ENCODE results near the gene SMYD3. TPM values are rescaled to one million over a fixed set of nuclear protein-coding genes. Genes with fewer than 3 reads are reported as not detected.

The SMYD3 gene
- total RNA-seq, 2 experiments from 2014 or later, result 22.6 to 27.0 TPM

- POLR2A ChIA-PET, result no interaction called here
- no peak for DNase-seq
- no peak overlapping the region for H3K27ac Mint-ChIP-seq
- no peaks in the 10 kb centered on the region for H3K9me3 Mint-ChIP-seq
- no peak for ATAC-seq (ENCODE audit: low read depth)
- no peak overlapping the region for H3K4me3 Mint-ChIP-seq
- no peaks in the 10 kb centered on the region for H3K27me3 Mint-ChIP-seq
- H3K4me1 Mint-ChIP-seq, result no peaks in the 10 kb centered on the region
- H3K36me3 Mint-ChIP-seq, result no peaks in the 10 kb centered on the region
Observed at GRCh38 chr1:245814651-245815050, 692.4 kb downstream of the SMYD3 start.

- ATAC-seq (ENCODE audit: low read depth) (no peak), DNase-seq (no peak)
- H3K36me3 Mint-ChIP-seq, result no peaks in the 10 kb centered on the region
- H3K4me3 Mint-ChIP-seq, result no peak overlapping the region
- H3K27me3 Mint-ChIP-seq, result no peaks in the 10 kb centered on the region
- peaks cover 6% of the 10 kb centered on the region for H3K4me1 Mint-ChIP-seq
- H3K9me3 Mint-ChIP-seq, result no peaks in the 10 kb centered on the region
- H3K27ac Mint-ChIP-seq, result no peak overlapping the region
- POLR2A ChIA-PET, result no interaction called here
Observed at GRCh38 chr1:245812278-245812677, 694.8 kb downstream of the SMYD3 start.

- Mint-ChIP-seq H3K4me3 (no peak overlapping the region), H3K9me3 (no peaks in the 10 kb centered on the region), H3K36me3 (no peaks in the 10 kb centered on the region), H3K4me1 (peaks cover 8% of the 10 kb centered on the region), H3K27ac (no peak overlapping the region), H3K27me3 (no peaks in the 10 kb centered on the region)
- POLR2A ChIA-PET, result no interaction called here
- ATAC-seq (ENCODE audit: low read depth) (no peak), DNase-seq (no peak)
Observed at GRCh38 chr1:245810789-245811337, 696.2 kb downstream of the SMYD3 start.

GRCh38 chr1:245810181-245810769 lies 696.8 kb downstream of the SMYD3 start:
- Mint-ChIP-seq H3K27ac (no peak overlapping the region), H3K4me1 (peaks cover 8% of the 10 kb centered on the region), H3K4me3 (no peak overlapping the region), H3K9me3 (no peaks in the 10 kb centered on the region), H3K36me3 (no peaks in the 10 kb centered on the region), H3K27me3 (no peaks in the 10 kb centered on the region)
- POLR2A ChIA-PET, result no interaction called here
- ATAC-seq (ENCODE audit: low read depth) (no peak), DNase-seq (no peak)

- Mint-ChIP-seq H3K27ac (no peak overlapping the region), H3K36me3 (no peaks in the 10 kb centered on the region), H3K27me3 (no peaks in the 10 kb centered on the region), H3K4me3 (no peak overlapping the region), H3K4me1 (peaks cover 8% of the 10 kb centered on the region), H3K9me3 (no peaks in the 10 kb centered on the region)
- DNase-seq (no peak), ATAC-seq (ENCODE audit: low read depth) (no peak)
- POLR2A ChIA-PET, result no interaction called here
Observed at GRCh38 chr1:245809361-245809760, 697.7 kb downstream of the SMYD3 start.

- H3K4me3 Mint-ChIP-seq, result no peak overlapping the region
- H3K27me3 Mint-ChIP-seq, result no peaks in the 10 kb centered on the region
- H3K36me3 Mint-ChIP-seq, result no peaks in the 10 kb centered on the region
- POLR2A ChIA-PET, result no interaction called here
- no peak for ATAC-seq (ENCODE audit: low read depth)
- peaks cover 8% of the 10 kb centered on the region for H3K4me1 Mint-ChIP-seq
- no peaks in the 10 kb centered on the region for H3K9me3 Mint-ChIP-seq
- no peak for DNase-seq
- H3K27ac Mint-ChIP-seq, result peak overlapping the region; percentile 25
Observed at GRCh38 chr1:245807954-245808719, 698.9 kb downstream of the SMYD3 start.

- Mint-ChIP-seq H3K9me3 (no peaks in the 10 kb centered on the region), H3K4me3 (peak overlapping the region; percentile 11), H3K27ac (peak overlapping the region; percentile 16), H3K4me1 (peaks cover 8% of the 10 kb centered on the region), H3K36me3 (no peaks in the 10 kb centered on the region), H3K27me3 (no peaks in the 10 kb centered on the region)
- POLR2A ChIA-PET, result no interaction called here
- ATAC-seq (ENCODE audit: low read depth) (no peak), DNase-seq (no peak)
Observed at GRCh38 chr1:245807306-245807705, 699.8 kb downstream of the SMYD3 start.

GRCh38 chr1:245805532-245805931 lies 701.5 kb downstream of the SMYD3 start:
- peaks cover 8% of the 10 kb centered on the region for H3K4me1 Mint-ChIP-seq
- POLR2A ChIA-PET, result no interaction called here

GRCh38 chr1:245804696-245805095 lies 702.4 kb downstream of the SMYD3 start:
- Mint-ChIP-seq H3K4me3 (no peak overlapping the region), H3K27ac (no peak overlapping the region), H3K36me3 (no peaks in the 10 kb centered on the region), H3K27me3 (no peaks in the 10 kb centered on the region), H3K4me1 (peaks cover 8% of the 10 kb centered on the region), H3K9me3 (no peaks in the 10 kb centered on the region)
- DNase-seq, result no peak
- POLR2A ChIA-PET, result no interaction called here
- no peak for ATAC-seq (ENCODE audit: low read depth)

More at GRCh38 chr1:245805532-245805931, 701.5 kb downstream of the SMYD3 start:
- ATAC-seq (ENCODE audit: low read depth), result no peak
- Mint-ChIP-seq H3K9me3 (no peaks in the 10 kb centered on the region), H3K36me3 (no peaks in the 10 kb centered on the region), H3K27me3 (no peaks in the 10 kb centered on the region), H3K27ac (no peak overlapping the region), H3K4me3 (no peak overlapping the region)
- DNase-seq, result no peak

- Mint-ChIP-seq H3K9me3 (no peaks in the 10 kb centered on the region), H3K4me1 (peaks cover 8% of the 10 kb centered on the region), H3K27me3 (no peaks in the 10 kb centered on the region), H3K36me3 (no peaks in the 10 kb centered on the region), H3K4me3 (no peak overlapping the region), H3K27ac (no peak overlapping the region)
- DNase-seq (no peak), ATAC-seq (ENCODE audit: low read depth) (no peak)
- POLR2A ChIA-PET, result no interaction called here
Observed at GRCh38 chr1:245803666-245804037, 703.4 kb downstream of the SMYD3 start.

- no peak for DNase-seq
- no peak for ATAC-seq (ENCODE audit: low read depth)
- POLR2A ChIA-PET, result no interaction called here
- Mint-ChIP-seq H3K9me3 (no peaks in the 10 kb centered on the region), H3K4me3 (no peak overlapping the region), H3K36me3 (no peaks in the 10 kb centered on the region), H3K27me3 (no peaks in the 10 kb centered on the region), H3K4me1 (peaks cover 6% of the 10 kb centered on the region), H3K27ac (no peak overlapping the region)
Observed at GRCh38 chr1:245802941-245803665, 704.0 kb downstream of the SMYD3 start.

GRCh38 chr1:245800901-245801605 lies 706.0 kb downstream of the SMYD3 start:
- POLR2A ChIA-PET, result no interaction called here
- H3K27ac Mint-ChIP-seq, result no peak overlapping the region
- H3K9me3 Mint-ChIP-seq, result no peaks in the 10 kb centered on the region
- no peaks in the 10 kb centered on the region for H3K4me1 Mint-ChIP-seq
- H3K36me3 Mint-ChIP-seq, result no peaks in the 10 kb centered on the region
- no peak for DNase-seq
- ATAC-seq (ENCODE audit: low read depth), result no peak
- H3K27me3 Mint-ChIP-seq, result no peaks in the 10 kb centered on the region
- no peak overlapping the region for H3K4me3 Mint-ChIP-seq

GRCh38 chr1:245798349-245798711 lies 708.7 kb downstream of the SMYD3 start:
- H3K27me3 Mint-ChIP-seq, result no peaks in the 10 kb centered on the region
- POLR2A ChIA-PET, result no interaction called here
- H3K4me3 Mint-ChIP-seq, result no peak overlapping the region
- no peak overlapping the region for H3K27ac Mint-ChIP-seq
- H3K9me3 Mint-ChIP-seq, result no peaks in the 10 kb centered on the region
- no peaks in the 10 kb centered on the region for H3K4me1 Mint-ChIP-seq
- no peak for ATAC-seq (ENCODE audit: low read depth)
- DNase-seq, result no peak
- no peaks in the 10 kb centered on the region for H3K36me3 Mint-ChIP-seq

Data from activated naive CD8-positive, alpha-beta T cell treated with anti-CD3 and anti-CD28 coated beads, Interleukin-2, amount 10 ng/mL, durations not matched to agents 7 days and 5 days (primary cell).